ENCODE data around the gene DOK6. TPM values are rescaled to one million over a fixed set of nuclear protein-coding genes. Genes with fewer than 3 reads are reported as not detected.

DOK6 gene
- total and polyA plus RNA-seq, 9 of the 15 experiments (the other 6 are each of a cell fraction or from before 2014, with no cell fraction given) = not detected

- no peak for TF ChIP-seq ZBTB26 (CRISPR knock-in tag; IDR thresholded peaks at IDR 0.05)
- TF ChIP-seq CHD4 (IDR thresholded peaks at IDR 0.05; ENCODE audit: insufficient read depth, insufficient replicate concordance, low read depth, low read length, poor library complexity, severe bottlenecking) = no peak
- no peak for TF ChIP-seq SMAD2 (IDR thresholded peaks at IDR 0.05; ENCODE audit: low read depth, low read length)
- no peak for TF ChIP-seq MAFG (tag; conservative IDR thresholded peaks at IDR 0.05)
- no peak for TF ChIP-seq ZNF224 (CRISPR knock-in tag; IDR thresholded peaks at IDR 0.05)
- TF ChIP-seq ZNF253 (CRISPR knock-in tag; conservative IDR thresholded peaks at IDR 0.05) = no peak
- no peak for TF ChIP-seq JUND (IDR thresholded peaks at IDR 0.05; ENCODE audit: borderline replicate concordance, low read depth, low read length)
- no peak for TF ChIP-seq JUND (tag; IDR thresholded peaks at IDR 0.05; ENCODE audit: borderline replicate concordance, low read depth, low read length)
- no peak for TF ChIP-seq NFATC3 (IDR thresholded peaks at IDR 0.05)
- TF ChIP-seq XRCC5 (IDR thresholded peaks at IDR 0.05; ENCODE audit: low read depth, low read length) = no peak
- no peak for TF ChIP-seq CHAMP1 (IDR thresholded peaks at IDR 0.05)
- peak; percentile 33; the same call in 1 of the 2 replicates for TF ChIP-seq ELF4 (CRISPR knock-in tag; IDR thresholded peaks at IDR 0.05)
- no peak for TF ChIP-seq TEAD2 (tag; IDR thresholded peaks at IDR 0.05)
- TF ChIP-seq NFE2L1 (tag; IDR thresholded peaks at IDR 0.05; ENCODE audit: borderline replicate concordance, low read depth) = no peak
- TF ChIP-seq FOXA1 (IDR thresholded peaks at IDR 0.05; ENCODE audit: borderline replicate concordance) = no peak
Measured at GRCh38 chr18:69838620-69839411, 438.1 kb downstream of the DOK6 start (continued).
